RWPE2 (cell line): ENCODE data around the gene RPS6KL1.

Experiments
- ATAC-seq: fragments of 200-7000 bp; cut with Tn5 transposase; 3 replicates; pipeline ENCODE4 v1.9.1; 2021; ENCODE audit warnings: low read depth
- DNase-seq: peaks from one replicate; pipeline ENCODE4 v3.0.0-alpha.2; 2020; ENCODE audit warnings: low spot score
- H3K27ac ChIP-seq: fragments of 450-650 bp; 2 replicates; pipeline ENCODE4 v1.5.1; 2017; ENCODE audit warnings: mild to moderate bottlenecking; ENCODE audit not compliant: poor library complexity, severe bottlenecking
- H3K27me3 ChIP-seq: fragments of 250-450 bp; sonication (Bioruptor Pico); 2 replicates; pipeline ENCODE4 v1.5.1; 2021; ENCODE audit warnings: mild to moderate bottlenecking, moderate library complexity; ENCODE audit not compliant: insufficient read depth, poor library complexity, severe bottlenecking
- H3K36me3 ChIP-seq: fragments of 250-450 bp; sonication (Bioruptor Pico); 2 replicates; pipeline ENCODE4 v1.5.1; 2020; ENCODE audit warnings: low read depth, mild to moderate bottlenecking, moderate library complexity
- H3K4me1 ChIP-seq: fragments of 250-450 bp; sonication (Bioruptor Pico); 2 replicates; pipeline ENCODE4 v1.5.1; 2021; ENCODE audit warnings: mild to moderate bottlenecking, moderate library complexity; ENCODE audit not compliant: insufficient read depth, poor library complexity, severe bottlenecking
- H3K4me3 ChIP-seq: fragments of 250-450 bp; sonication (Bioruptor Pico); 2 replicates; pipeline ENCODE4 v1.5.1; 2021; ENCODE audit warnings: mild to moderate bottlenecking, moderate library complexity; ENCODE audit not compliant: severe bottlenecking
- H3K9me3 ChIP-seq: fragments of 250-450 bp; sonication (Bioruptor Pico); 2 replicates; pipeline ENCODE4 v1.5.1; 2021; ENCODE audit warnings: mild to moderate bottlenecking, moderate library complexity; ENCODE audit not compliant: severe bottlenecking
- CTCF ChIP-seq: fragments of 450-650 bp; IDR thresholded peaks from one replicate; pipeline ENCODE4 v1.5.1; 2017; ENCODE audit warnings: mild to moderate bottlenecking, moderate library complexity; ENCODE audit not compliant: poor library complexity, severe bottlenecking

The RPS6KL1 gene

GRCh38 chr14:74888164-74889158 is 34.6 kb downstream of the RPS6KL1 start:
- Histone ChIP-seq H3K27ac (peak overlapping the region; percentile 68), H3K4me1 (peaks cover 51% of the 10 kb centered on the region), H3K4me3 (no peak overlapping the region), H3K9me3 (no peaks in the 10 kb centered on the region), H3K36me3 (peaks cover 91% of the 10 kb centered on the region), H3K27me3 (no peaks in the 10 kb centered on the region)
- no peak for TF ChIP-seq CTCF
- DNase-seq (no peak), ATAC-seq (peak; percentile 81)

- no peak for TF ChIP-seq CTCF
- ATAC-seq (peak; percentile 38), DNase-seq (no peak)
- Histone ChIP-seq H3K9me3 (no peaks in the 10 kb centered on the region), H3K27me3 (no peaks in the 10 kb centered on the region), H3K36me3 (peaks cover 70% of the 10 kb centered on the region), H3K4me3 (no peak overlapping the region), H3K4me1 (peaks cover 59% of the 10 kb centered on the region), H3K27ac (peak overlapping the region; percentile 29)
Observed at GRCh38 chr14:74886001-74886400, 37.1 kb downstream of the RPS6KL1 start.

GRCh38 chr14:74882103-74882920 is 40.7 kb downstream of the RPS6KL1 start:
- Histone ChIP-seq H3K27ac (peak overlapping the region; percentile 78), H3K27me3 (no peaks in the 10 kb centered on the region), H3K9me3 (no peaks in the 10 kb centered on the region), H3K4me1 (peaks cover 43% of the 10 kb centered on the region), H3K4me3 (peak overlapping the region; percentile 97), H3K36me3 (peaks cover 40% of the 10 kb centered on the region)
- peak; percentile 41 for ATAC-seq
- no peak for TF ChIP-seq CTCF
- no peak for DNase-seq

- ATAC-seq (peak; percentile 89), DNase-seq (peak; percentile 94)
- peak within 1 kb of the TSS; percentile 97 for H3K4me3 ChIP-seq
- H3K36me3 ChIP-seq, result peaks cover 32% of the 10 kb centered on the region
- no peaks in the 10 kb centered on the region for H3K9me3 ChIP-seq
- H3K4me1 ChIP-seq, result peaks cover 35% of the 10 kb centered on the region
- H3K27me3 ChIP-seq, result no peaks in the 10 kb centered on the region
- TF ChIP-seq CTCF, result peak; percentile 3
- H3K27ac ChIP-seq, result peak within 1 kb of the TSS; percentile 78
Observed at GRCh38 chr14:74881431-74882102, 41.5 kb downstream of the RPS6KL1 start, which contains the start of gene DLST. TSS of gene DLST (plus strand) at chr14:74881916. CDS start at chr14:74881954, 38 bp downstream.
